ENCODE results near the gene CRYBG3. TPM values are rescaled to one million over a fixed set of nuclear protein-coding genes. Genes with fewer than 3 reads are reported as not detected.
"Not testable (repeated sequence)": the region's sequence is repeated elsewhere in the genome, so short reads cannot be mapped to it uniquely, and the experiment has no call there.

The CRYBG3 gene
- total and polyA plus RNA-seq, 2 of the 13 experiments (the other 11 are each of a cell fraction or from before 2014, with no cell fraction given): 3.8 to 15.9 TPM

- TF ChIP-seq, protein P1, sequence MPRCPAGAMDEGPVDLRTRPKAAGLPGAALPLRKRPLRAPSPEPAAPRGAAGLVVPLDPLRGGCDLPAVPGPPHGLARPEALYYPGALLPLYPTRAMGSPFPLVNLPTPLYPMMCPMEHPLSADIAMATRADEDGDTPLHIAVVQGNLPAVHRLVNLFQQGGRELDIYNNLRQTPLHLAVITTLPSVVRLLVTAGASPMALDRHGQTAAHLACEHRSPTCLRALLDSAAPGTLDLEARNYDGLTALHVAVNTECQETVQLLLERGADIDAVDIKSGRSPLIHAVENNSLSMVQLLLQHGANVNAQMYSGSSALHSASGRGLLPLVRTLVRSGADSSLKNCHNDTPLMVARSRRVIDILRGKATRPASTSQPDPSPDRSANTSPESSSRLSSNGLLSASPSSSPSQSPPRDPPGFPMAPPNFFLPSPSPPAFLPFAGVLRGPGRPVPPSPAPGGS (CRISPR knock-in tag; IDR thresholded peaks at IDR 0.05): no peak
- TF ChIP-seq ZNF432 (CRISPR knock-in tag; IDR thresholded peaks at IDR 0.05; ENCODE audit: borderline replicate concordance): no peak
- TF ChIP-seq HDAC2 (CRISPR knock-in tag; IDR thresholded peaks at IDR 0.05): no peak
- no peak for TF ChIP-seq ZNF256 (CRISPR knock-in tag; conservative IDR thresholded peaks at IDR 0.05)
- no peak for TF ChIP-seq ZNF383 (CRISPR knock-in tag; IDR thresholded peaks at IDR 0.05; ENCODE audit: borderline replicate concordance)
- peak; percentile 17; the same call in 1 of the 2 replicates for TF ChIP-seq SOX5 (CRISPR knock-in tag; IDR thresholded peaks at IDR 0.05; ENCODE audit: borderline replicate concordance)
Observed at GRCh38 chr3:97831140-97831539, 9.3 kb downstream of the CRYBG3 start (continued).

- intact Hi-C loops (cut with micrococcal nuclease; ENCODE audit: unreplicated experiment); CTCF ChIA-PET (ENCODE audit: low intra/inter-chr PET ratio, low total read pairs); DNase-seq (ENCODE audit: low spot score); in situ Hi-C loops (cut with HindIII; ENCODE audit: extremely low pct_ligation_motif_present, low pct_unique_long_range_greater_than_20kb); BruUV-seq (replicated peaks); H3K79me2 ChIP-seq (ENCODE audit: insufficient read depth, low read length); ATAC-seq; H3K4me2 ChIP-seq (ENCODE audit: low read depth, low read length); H2AFZ ChIP-seq (ENCODE audit: low read length); POLR2A ChIA-PET; H3K36me3 ChIP-seq (replicated peaks in 1 of 2; ENCODE audit: control insufficient read depth in 1 of 2, insufficient read depth in 2 of 2, low read length in 2 of 2); H4K20me1 ChIP-seq (ENCODE audit: insufficient read depth, low read length); H3K27me3 ChIP-seq (ENCODE audit: control insufficient read depth in 1 of 2, insufficient read depth in 2 of 2, low read length in 2 of 2); FAIRE-seq; H3K9ac ChIP-seq (ENCODE audit: insufficient read depth, low read depth, low read length); H3K4me3 ChIP-seq (replicated peaks in 1 of 3; ENCODE audit: insufficient read depth in 1 of 3, low read depth in 2 of 3, low read length in 3 of 3); H3K27ac ChIP-seq (ENCODE audit: extremely low read length, insufficient read depth, low read length); H3K9me3 ChIP-seq (ENCODE audit: low read length): not testable (repeated sequence)
- 94% methylated on average over 4 of the region's 4 CpGs for WGBS (ENCODE audit: low lambda C conversion rate)
- peaks cover 27% of the 10 kb centered on the region for H3K4me1 ChIP-seq (ENCODE audit: insufficient read depth, low read length)
Observed at GRCh38 chr3:97833184-97833583, 11.4 kb downstream of the CRYBG3 start.

GRCh38 chr3:97835761-97836160 is 13.9 kb downstream of the CRYBG3 start:
- intact Hi-C loops (cut with micrococcal nuclease; ENCODE audit: unreplicated experiment): no loop called here
- in situ Hi-C loops (cut with HindIII; ENCODE audit: extremely low pct_ligation_motif_present, low pct_unique_long_range_greater_than_20kb): no loop called here

More at GRCh38 chr3:97835761-97836160, 13.9 kb downstream of the CRYBG3 start:
- no TSS peak for BruUV-seq (replicated peaks)
- CTCF ChIA-PET (ENCODE audit: low intra/inter-chr PET ratio, low total read pairs): no interaction called here
- WGBS (ENCODE audit: low lambda C conversion rate): 92% methylated on average over 5 of the region's 5 CpGs
- Histone ChIP-seq H3K79me2 (ENCODE audit: insufficient read depth, low read length) (peaks cover 3% of the 10 kb centered on the region), H3K27ac (ENCODE audit: extremely low read length, insufficient read depth, low read length) (no peak overlapping the region), H3K9ac (ENCODE audit: insufficient read depth, low read depth, low read length) (no peak overlapping the region), H3K27me3 (ENCODE audit: control insufficient read depth in 1 of 2, insufficient read depth in 2 of 2, low read length in 2 of 2) (no peaks in the 10 kb centered on the region), H4K20me1 (ENCODE audit: insufficient read depth, low read length) (no peaks in the 10 kb centered on the region), H3K4me3 (replicated peaks in 1 of 3; ENCODE audit: insufficient read depth in 1 of 3, low read depth in 2 of 3, low read length in 3 of 3) (no peak overlapping the region), H3K4me2 (ENCODE audit: low read depth, low read length) (no peak overlapping the region), H3K36me3 (replicated peaks in 1 of 2; ENCODE audit: control insufficient read depth in 1 of 2, insufficient read depth in 2 of 2, low read length in 2 of 2) (no peaks in the 10 kb centered on the region), H2AFZ (ENCODE audit: low read length) (no peak overlapping the region), H3K9me3 (ENCODE audit: low read length) (no peaks in the 10 kb centered on the region), H3K4me1 (ENCODE audit: insufficient read depth, low read length) (peaks cover 19% of the 10 kb centered on the region)
- FAIRE-seq: no peak
- no peak for DNase-seq (ENCODE audit: low spot score)
- no peak for ATAC-seq
- TF ChIP-seq TRAFD1 (CRISPR knock-in tag; IDR thresholded peaks at IDR 0.05; ENCODE audit: borderline replicate concordance): no peak
- TF ChIP-seq EEA1 (CRISPR knock-in tag; IDR thresholded peaks at IDR 0.05; ENCODE audit: borderline replicate concordance): no peak
- no peak for TF ChIP-seq ZNF567 (CRISPR knock-in tag; IDR thresholded peaks at IDR 0.05; ENCODE audit: borderline replicate concordance)
- TF ChIP-seq, protein P2, sequence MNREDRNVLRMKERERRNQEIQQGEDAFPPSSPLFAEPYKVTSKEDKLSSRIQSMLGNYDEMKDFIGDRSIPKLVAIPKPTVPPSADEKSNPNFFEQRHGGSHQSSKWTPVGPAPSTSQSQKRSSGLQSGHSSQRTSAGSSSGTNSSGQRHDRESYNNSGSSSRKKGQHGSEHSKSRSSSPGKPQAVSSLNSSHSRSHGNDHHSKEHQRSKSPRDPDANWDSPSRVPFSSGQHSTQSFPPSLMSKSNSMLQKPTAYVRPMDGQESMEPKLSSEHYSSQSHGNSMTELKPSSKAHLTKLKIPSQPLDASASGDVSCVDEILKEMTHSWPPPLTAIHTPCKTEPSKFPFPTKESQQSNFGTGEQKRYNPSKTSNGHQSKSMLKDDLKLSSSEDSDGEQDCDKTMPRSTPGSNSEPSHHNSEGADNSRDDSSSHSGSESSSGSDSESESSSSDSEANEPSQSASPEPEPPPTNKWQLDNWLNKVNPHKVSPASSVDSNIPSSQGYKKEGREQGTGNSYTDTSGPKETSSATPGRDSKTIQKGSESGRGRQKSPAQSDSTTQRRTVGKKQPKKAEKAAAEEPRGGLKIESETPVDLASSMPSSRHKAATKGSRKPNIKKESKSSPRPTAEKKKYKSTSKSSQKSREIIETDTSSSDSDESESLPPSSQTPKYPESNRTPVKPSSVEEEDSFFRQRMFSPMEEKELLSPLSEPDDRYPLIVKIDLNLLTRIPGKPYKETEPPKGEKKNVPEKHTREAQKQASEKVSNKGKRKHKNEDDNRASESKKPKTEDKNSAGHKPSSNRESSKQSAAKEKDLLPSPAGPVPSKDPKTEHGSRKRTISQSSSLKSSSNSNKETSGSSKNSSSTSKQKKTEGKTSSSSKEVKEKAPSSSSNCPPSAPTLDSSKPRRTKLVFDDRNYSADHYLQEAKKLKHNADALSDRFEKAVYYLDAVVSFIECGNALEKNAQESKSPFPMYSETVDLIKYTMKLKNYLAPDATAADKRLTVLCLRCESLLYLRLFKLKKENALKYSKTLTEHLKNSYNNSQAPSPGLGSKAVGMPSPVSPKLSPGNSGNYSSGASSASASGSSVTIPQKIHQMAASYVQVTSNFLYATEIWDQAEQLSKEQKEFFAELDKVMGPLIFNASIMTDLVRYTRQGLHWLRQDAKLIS (CRISPR knock-in tag; IDR thresholded peaks at IDR 0.05): no peak
- POLR2A ChIA-PET: no interaction called here
